Measurements from ENCODE around the gene CRTC3.
"Not testable (repeated sequence)": the region's sequence is repeated elsewhere in the genome, so short reads cannot be mapped to it uniquely, and the experiment has no call there.

Gene CRTC3

GRCh38 chr15:90629217-90629616 lies 99.5 kb downstream of the CRTC3 start:
- DNase-seq: no peak

DNA sequence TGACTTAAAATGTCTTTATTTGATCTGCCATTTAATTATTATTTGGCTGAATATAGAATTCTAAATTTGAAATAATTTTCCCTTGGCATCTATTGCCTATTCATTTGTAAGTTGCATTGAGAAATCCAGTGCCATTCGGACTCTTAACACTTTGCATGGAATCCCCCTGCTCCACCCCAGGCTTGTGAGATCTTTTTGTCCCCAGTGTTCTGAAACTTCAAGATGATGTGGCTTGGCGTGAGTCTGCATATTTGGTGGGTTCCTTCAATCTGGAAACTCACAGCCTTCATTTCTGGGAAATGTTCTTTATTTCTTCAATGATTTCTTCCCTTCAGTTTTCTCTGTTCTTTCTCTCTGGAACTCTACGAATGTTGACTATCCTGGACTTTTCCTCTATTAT lies 103.6 kb downstream of the CRTC3 start:
- DNase-seq: no peak

- not testable (repeated sequence) for DNase-seq
Measured at GRCh38 chr15:90636993-90637392, 107.3 kb downstream of the CRTC3 start.

DNA sequence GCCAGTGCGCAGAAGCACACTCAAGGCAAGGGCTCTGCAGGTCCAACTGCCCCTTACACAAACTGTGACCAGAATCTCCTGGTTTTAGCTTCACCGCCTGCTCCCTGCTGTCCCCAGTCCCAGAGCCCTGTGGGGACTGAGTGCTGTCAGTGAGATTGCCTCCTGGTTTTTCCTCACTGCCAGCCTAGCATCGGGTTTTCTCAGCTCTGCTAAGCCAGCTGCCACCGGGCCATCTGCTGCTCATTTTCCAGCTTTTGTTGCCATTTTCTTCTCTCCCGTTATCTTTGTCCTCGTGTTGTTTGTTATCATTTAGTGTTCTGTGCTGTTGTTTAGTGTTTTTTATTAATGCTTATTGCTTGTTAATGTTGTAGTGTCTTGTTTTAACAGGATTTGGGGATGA lies 108.0 kb downstream of the CRTC3 start:
- DNase-seq: peak; percentile 10

- DNase-seq: no peak
Measured at GRCh38 chr15:90638201-90638691, 108.5 kb downstream of the CRTC3 start.

DNA sequence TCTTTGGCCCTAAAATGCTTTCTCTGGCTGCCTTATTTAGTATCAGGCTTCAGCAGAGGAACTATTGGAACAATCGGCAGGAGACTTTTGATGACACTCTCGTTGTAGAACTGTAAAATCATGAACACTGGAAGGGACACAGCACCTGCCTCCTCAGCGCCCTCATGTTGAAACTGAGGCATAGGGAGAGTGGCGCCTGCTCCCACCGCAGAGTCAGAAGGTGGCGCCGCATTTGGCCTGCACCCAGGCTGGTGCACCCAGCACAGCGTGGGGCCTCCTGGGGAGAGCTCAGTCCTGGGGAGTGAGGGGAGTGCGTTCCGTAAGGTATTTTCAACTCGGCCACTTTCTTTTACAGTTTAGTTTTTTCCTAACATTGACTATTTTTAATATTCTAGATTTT lies 109.2 kb downstream of the CRTC3 start:
- no peak for DNase-seq

DNA sequence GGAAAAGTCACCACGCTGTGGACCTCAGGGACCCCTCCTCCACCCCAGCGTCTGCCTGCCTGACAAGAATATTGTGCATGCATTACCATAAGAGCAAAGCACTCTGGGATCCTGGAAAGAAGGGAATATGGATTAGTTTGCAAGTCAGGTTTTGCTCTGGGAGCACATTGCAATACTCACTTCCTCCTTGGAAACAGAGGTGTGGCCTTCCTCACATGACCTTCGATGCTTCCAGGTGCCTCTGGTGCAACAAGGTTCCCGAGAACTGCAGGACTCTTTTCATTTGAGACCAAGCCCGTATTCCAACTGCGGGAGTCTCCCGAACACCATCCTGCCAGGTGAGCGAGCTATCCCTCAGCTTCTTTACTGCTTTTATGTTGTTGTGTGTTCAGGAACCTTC lies 111.1 kb downstream of the CRTC3 start:
- no peak for DNase-seq

DNA sequence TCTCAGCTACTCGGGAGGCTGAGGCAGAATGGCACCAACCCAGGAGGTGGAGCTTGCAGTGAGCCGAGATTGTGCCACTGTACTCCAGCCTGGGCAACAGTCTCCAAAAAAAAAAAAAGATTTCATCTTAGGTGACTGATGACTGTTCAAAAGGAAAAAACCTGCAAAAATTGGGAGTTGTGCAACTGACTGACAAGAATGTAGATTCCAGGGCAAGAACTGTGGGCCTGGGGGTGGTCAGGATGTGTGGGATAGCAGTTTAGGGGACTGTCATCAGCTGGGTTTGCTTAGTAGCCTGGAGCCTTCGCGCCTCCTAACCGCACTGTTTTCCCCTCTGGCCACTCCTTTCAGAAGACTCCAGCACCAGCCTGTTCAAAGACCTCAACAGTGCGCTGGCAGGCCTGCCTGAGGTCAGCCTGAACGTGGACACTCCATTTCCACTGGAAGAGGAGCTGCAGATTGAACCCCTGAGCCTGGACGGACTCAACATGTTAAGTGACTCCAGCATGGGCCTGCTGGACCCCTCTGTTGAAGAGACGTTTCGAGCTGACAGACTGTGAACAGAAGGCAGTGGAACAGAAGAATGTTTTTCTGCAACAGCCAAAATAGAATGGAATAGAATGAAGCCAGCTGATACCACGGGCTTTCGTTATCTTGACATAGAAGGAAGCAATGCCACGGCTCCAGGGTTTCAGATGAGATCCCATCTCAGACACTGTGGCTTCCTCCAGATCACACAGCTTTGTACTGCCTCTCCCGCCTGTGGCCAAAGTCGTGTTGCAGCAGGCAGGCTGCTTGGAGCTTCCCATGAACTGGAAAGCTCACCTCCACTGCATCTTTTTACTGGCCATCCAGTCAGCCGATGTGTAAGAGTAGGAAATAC lies 112.1 kb downstream of the CRTC3 start:
- no peak for DNase-seq

- DNase-seq: no peak
Measured at GRCh38 chr15:90642464-90643300, 113.0 kb downstream of the CRTC3 start.

DNA sequence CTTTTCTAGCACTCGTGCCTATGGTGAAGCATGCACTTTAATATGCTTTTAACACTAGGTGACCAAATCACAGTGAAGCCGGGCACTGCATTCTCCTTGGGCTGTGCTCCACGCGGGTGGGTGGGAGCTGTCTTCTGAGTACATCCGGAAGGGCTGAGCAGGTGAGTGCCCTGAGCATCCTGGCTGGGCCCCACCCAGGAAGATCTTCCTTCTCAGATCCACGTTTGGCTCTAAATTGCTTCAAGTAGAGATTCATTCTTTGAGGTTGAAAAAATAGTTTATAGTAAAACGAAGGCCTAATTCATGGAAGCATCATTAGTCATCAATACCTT lies 113.5 kb downstream of the CRTC3 start:
- no peak for DNase-seq

DNA sequence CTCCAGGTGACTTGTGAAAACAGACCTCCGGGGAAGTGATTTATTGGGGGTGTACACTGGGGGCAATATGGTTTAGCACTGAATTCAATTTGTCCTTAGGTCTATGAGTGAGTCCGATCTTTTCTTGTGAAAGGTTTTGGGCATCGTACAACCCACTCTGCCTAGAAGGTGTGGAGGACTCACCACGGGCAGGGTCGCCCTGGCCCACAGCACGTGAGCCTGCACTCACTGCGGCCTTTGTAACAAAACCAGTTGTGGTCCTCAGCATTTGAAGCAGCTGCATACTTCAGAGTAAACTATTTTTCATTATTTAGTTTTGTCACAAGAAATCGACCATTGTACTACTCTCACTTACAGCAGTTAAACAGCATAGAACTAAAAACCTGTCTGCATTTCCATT lies 114.8 kb downstream of the CRTC3 start:
- no peak for DNase-seq

DNA sequence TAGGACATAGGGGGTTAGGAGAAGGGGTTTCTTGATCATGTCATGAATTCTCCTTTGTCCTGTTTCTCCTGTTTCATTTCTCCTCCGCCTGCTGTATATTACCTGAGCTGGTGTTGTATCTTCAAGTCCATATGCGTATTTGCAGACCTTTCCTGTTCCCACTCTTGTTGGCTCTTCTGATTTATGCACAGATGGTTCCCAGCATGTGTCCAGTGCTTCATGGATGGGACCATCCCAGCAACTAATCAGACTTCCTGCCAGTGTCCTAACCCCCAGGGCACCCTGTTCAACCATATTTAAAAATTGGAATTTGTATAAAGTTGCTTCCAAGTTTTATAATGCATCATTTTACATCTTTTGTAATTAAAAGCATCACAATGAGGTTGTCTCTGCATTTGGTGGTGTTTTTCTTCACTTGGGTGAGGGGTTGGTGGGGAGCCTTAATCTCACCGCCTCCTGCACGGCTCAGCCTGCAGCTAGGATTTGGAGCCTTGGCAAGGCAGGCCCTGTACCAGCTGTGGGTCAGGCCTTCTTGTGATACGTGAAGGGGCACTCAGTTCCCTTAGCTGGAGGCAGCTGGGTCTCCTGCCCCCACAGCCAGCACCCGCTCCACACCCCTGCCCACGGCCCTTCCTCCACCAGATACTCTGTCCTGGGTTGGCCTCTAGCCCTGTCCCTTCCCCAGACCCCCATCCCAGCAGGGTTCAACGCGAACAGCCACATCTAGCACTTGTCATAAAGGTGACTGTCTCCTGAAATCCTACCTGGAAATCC lies 115.4 kb downstream of the CRTC3 start:
- DNase-seq: no peak

DNA sequence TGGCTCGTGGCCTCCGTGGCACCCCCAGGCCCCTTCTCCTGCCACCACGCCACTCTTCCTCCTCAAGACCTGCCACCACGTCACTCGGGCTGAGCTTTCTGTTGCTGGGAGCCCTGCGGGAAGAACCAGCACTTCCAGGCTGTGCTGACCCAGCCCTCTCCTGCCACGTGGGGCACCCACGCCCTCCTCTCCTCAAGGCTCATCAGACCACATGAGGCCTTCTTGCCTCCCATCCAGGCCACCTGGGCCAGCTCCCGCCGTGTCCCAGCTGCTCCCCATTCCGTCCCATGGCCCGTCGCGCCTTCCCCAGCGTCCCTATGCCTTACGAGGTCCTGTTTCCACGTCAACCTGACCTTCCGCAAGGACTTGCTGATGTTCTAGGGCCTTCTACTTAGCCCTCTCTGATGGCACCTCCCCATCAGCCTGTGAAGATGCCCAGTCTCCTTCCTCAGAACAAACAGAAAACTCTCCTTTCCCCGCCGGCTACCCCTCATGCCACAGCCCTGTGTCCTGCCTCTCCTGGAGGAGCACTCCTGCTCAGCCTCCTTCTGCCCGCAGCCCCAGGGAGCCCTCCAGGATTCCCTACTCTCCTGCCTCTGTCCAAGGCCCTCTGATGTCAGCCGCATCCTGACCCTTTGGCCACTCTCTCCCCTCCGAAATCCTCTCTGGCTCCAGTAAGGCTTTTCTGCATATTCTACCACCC lies 116.3 kb downstream of the CRTC3 start:
- DNase-seq: no peak

- DNase-seq: no peak
Measured at GRCh38 chr15:90646662-90647305, 117.1 kb downstream of the CRTC3 start.

DNA sequence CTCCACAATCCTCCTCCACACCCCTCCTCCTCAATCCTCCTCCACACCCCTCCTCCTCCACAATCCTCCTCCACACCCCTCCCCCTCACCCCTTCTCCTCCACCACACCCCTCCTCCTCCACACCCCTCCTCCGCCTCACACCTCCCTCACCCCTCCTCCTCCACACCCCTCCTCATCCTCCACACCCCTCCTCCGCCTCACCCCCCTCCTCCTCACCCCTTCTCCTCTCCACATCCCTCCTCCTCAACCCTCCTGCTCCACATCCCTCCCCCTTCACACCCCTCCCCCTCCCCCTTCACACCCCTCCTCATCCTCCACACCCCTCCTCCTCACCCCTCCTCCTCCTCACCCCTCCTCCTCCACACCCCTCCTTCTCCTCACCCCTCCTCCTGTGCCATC lies 117.6 kb downstream of the CRTC3 start:
- DNase-seq: no peak

DNA sequence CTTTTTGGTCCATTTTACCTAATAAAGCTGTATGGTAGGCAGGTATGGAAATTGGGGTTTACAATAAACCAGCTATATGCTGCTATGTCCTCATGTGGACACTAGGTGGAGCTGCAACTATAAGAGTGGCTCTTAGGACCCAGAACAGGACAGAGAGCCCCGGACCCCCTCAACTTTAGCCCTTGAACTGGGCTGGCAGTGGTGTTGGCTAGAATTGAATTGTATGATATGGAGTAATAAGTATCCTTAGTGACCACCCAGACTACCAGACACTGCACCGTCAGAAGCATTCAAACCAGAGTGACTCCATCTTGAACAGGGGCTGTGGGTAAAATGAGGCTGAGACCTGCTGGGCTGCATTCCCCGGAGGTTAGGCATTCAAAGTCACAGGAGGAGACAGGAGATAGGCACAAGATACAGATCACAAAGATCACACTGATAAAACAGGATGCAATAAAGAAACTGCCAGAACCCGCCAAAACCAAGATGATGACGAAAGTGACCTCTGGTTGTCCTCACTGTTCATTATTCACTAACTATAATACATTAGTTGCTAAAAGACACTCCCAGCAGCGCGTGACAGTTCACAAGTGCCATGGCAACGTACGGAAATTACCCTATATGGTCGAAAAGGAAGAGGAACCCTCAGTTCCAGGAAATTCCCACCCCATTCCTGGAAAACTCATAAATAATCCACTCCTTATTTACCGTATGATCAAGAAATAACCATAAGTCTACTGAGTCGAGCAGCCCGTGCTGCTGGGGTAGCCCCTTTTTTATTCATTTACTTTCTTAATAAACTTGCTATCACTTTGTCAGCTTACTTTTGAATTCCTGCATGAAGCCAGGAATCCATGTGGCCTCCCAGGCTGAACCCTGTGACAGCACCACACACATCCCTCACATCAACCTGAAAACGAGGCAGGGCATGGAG lies 118.7 kb downstream of the CRTC3 start:
- peak; percentile 11 for DNase-seq

DNA sequence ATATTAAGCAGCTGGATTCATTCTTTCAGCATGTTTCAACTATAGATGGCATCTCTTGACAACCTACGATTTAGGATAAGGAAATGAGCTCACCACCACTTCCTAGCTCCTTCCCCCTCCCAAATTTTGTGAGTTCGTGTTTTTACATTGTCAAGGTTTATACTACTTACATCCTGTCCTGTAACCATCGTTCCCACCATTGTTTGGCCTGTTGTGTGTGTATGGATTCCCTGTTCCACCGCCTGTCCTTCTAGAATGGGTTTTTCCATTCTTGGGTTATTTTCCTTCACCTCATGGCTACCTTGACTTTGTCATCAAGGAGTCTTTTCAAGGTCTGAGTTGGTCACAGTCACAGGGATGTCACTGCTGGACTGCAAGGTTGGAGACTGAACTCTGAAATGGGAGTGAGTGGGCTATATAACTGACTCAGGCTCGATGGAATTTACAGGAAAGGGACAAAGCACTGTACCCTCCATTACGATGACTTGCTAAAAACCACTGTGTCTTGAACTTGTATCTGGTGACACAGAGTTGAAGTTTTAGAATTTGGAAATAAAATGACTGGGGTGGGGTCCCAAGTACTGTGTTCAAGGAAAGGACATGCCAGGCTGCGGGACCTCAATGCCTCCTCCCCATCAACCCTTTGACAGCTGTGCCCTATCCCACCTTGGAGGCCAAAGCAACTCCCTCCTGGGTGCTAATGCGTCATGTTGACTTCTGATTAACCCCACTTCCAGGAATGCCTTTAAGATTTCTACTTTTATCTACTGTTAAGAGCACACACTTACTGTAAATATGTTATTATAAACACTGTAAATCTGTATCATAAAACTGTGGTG lies 120.6 kb downstream of the CRTC3 start:
- no peak for DNase-seq

GRCh38 chr15:90650956-90651689 lies 121.4 kb downstream of the CRTC3 start:
- no peak for DNase-seq

All from NCI-H446 treated with DMSO at 0.1 percent for 48 hours (cell line).